HepG2 (cell line): Measurements from ENCODE around the gene MYOF. TPM values are rescaled to one million over a fixed set of nuclear protein-coding genes. Genes with fewer than 3 reads are reported as not detected.

Experiments
- ATAC-seq: fragments of 200-7000 bp; cut with Tn5 transposase; 3 replicates; pipeline ENCODE4 v1.9.1; 2020; ENCODE audit warnings: mild to moderate bottlenecking, moderate library complexity
- BruUV-seq: library from RNA; stranded (reverse); fragments of 400-500 nt; replicated peaks from 2 replicates; lab custom pipeline; 2021; lab: Mats Ljungman, UMichigan
- CTCF ChIA-PET: fragments of 300-600 bp; formaldehyde crosslinking; extraction: SDS; loops from one replicate; lab custom pipeline; 2021; ENCODE audit warnings: low total read pairs, inconsistent platforms, low intra/inter-chr PET ratio; lab: Yijun Ruan, JAX
- POLR2A ChIA-PET: fragments of 350-600 bp; sonication (Branson Sonifier 250); formaldehyde crosslinking; loops from one replicate; lab custom pipeline; 2020; ENCODE audit warnings: antibody characterized with exemption, inconsistent platforms; lab: Yijun Ruan, JAX
- DNase-seq: peaks from one replicate; pipeline ENCODE4 v3.0.0-alpha.2; 2015; ENCODE audit warnings: low spot score
- FAIRE-seq: peaks from 3 replicates; lab custom pipeline; 2011; peaks lifted over from hg19 to GRCh38; lab: Jason Lieb, UNC
- H2AFZ ChIP-seq: one replicate; pipeline ENCODE4 v1.6.1; 2011; ENCODE audit warnings: low read length, inconsistent platforms
- H3K27ac ChIP-seq: fragments of 300-600 bp; 3 replicates; pipeline ENCODE4 v1.8.0; 2011; ENCODE audit warnings: mixed run types, mild to moderate bottlenecking, mixed read lengths, low read length, inconsistent platforms; ENCODE audit not compliant: insufficient read depth; ENCODE audit errors: extremely low read length
- H3K27me3 ChIP-seq, 2 experiments: fragments of 200-600 bp in 1 of 2; 2 replicates in 1 of 2; 3 replicates in 1 of 2; pipeline versions ENCODE4 v1.6.0 to v1.8.0; 2011; ENCODE audit warnings: low read length in 2 of 2, mild to moderate bottlenecking in 2 of 2, moderate library complexity in 2 of 2, inconsistent platforms in 1 of 2; ENCODE audit not compliant: insufficient read depth in 2 of 2, control insufficient read depth in 1 of 2
- H3K36me3 ChIP-seq, 2 experiments: fragments of 200-600 bp in 1 of 2; replicated peaks in 1 of 2; 2 replicates in 1 of 2; 3 replicates in 1 of 2; pipeline versions ENCODE4 v1.5.1 to v1.8.0; 2011; ENCODE audit warnings: low read length in 2 of 2, inconsistent platforms in 1 of 2; ENCODE audit not compliant: insufficient read depth in 2 of 2, control insufficient read depth in 1 of 2
- H3K4me1 ChIP-seq: 2 replicates; pipeline ENCODE4 v1.5.1; 2012; ENCODE audit warnings: low read length, inconsistent platforms; ENCODE audit not compliant: insufficient read depth
- H3K4me2 ChIP-seq: 2 replicates; pipeline ENCODE4 v1.6.0; 2011; ENCODE audit warnings: low read depth, low read length, inconsistent platforms
- H3K4me3 ChIP-seq, 3 experiments: fragments of 200-600 bp in 1 of 3; sonication (generic), shearing (Covaris generic) in 1 of 3; replicated peaks in 1 of 3; 2 replicates each; pipeline ENCODE4 v1.5.1; 2011 to 2016; ENCODE audit warnings: low read length in 3 of 3, inconsistent platforms in 2 of 3, low read depth in 2 of 3, mild to moderate bottlenecking in 2 of 3, control low read depth in 1 of 3, mixed read lengths in 1 of 3; ENCODE audit not compliant: insufficient read depth in 1 of 3
- H3K79me2 ChIP-seq: one replicate; pipeline ENCODE4 v1.6.1; 2011; ENCODE audit warnings: low read length, inconsistent platforms; ENCODE audit not compliant: insufficient read depth
- H3K9ac ChIP-seq: 2 replicates; pipeline ENCODE4 v1.6.0; 2011; ENCODE audit warnings: mild to moderate bottlenecking, low read depth, low read length, inconsistent platforms; ENCODE audit not compliant: insufficient read depth
- H3K9me3 ChIP-seq: 2 replicates; pipeline ENCODE4 v1.5.1; 2012; ENCODE audit warnings: mild to moderate bottlenecking, low read length
- H4K20me1 ChIP-seq: 2 replicates; pipeline ENCODE4 v1.6.0; 2011; ENCODE audit warnings: inconsistent platforms, mild to moderate bottlenecking, low read length, moderate library complexity; ENCODE audit not compliant: insufficient read depth
- ASH2L ChIP-seq: fragments of 300-600, 200-600 bp; sonication (generic); IDR thresholded peaks from 2 replicates; pipeline ENCODE4 v1.7.0; 2017; ENCODE audit warnings: low read depth, mild to moderate bottlenecking, moderate library complexity, mixed read lengths, low read length; ENCODE audit not compliant: insufficient read length
- CBX5 ChIP-seq: sonication (generic); formaldehyde crosslinking; IDR thresholded peaks from 2 replicates; pipeline ENCODE4 v1.4.0; 2020; ENCODE audit warnings: missing genetic modification reagents, borderline replicate concordance
- CEBPG ChIP-seq: IDR thresholded peaks from 2 replicates; pipeline ENCODE4 v1.6.1; 2016
- HOXA3 ChIP-seq: sonication (generic); formaldehyde crosslinking; IDR thresholded peaks from 2 replicates; pipeline ENCODE4 v1.5.0; 2020; ENCODE audit warnings: missing genetic modification reagents
- JUNB ChIP-seq: sonication (generic); formaldehyde crosslinking; IDR thresholded peaks from 2 replicates; pipeline ENCODE4 v1.8.0; 2022; ENCODE audit warnings: missing genetic modification reagents, mild to moderate bottlenecking, borderline replicate concordance
- MAZ ChIP-seq, 2 experiments: sonication (generic) in 1 of 2; formaldehyde crosslinking in 1 of 2; IDR thresholded peaks; 2 replicates each; pipeline versions ENCODE4 v1.5.0 to v1.6.1; 2012 to 2020; ENCODE audit warnings: low read depth in 2 of 2, mild to moderate bottlenecking in 2 of 2, borderline replicate concordance in 1 of 2, improper control_type of control experiment in 1 of 2, low read length in 1 of 2, missing genetic modification reagents in 1 of 2, moderate library complexity in 1 of 2
- MLLT10 ChIP-seq: sonication (generic); formaldehyde crosslinking; IDR thresholded peaks from 2 replicates; pipeline ENCODE4 v1.4.0; 2020; ENCODE audit warnings: missing genetic modification reagents
- MTA1 ChIP-seq: sonication (generic); formaldehyde crosslinking; IDR thresholded peaks from 2 replicates; pipeline ENCODE4 v1.4.0; 2020; ENCODE audit warnings: missing genetic modification reagents, mild to moderate bottlenecking, borderline replicate concordance
- MXD4 ChIP-seq: IDR thresholded peaks from 2 replicates; pipeline ENCODE4 v1.6.1; 2016; ENCODE audit warnings: mild to moderate bottlenecking, missing biosample characterization, missing genetic modification reagents
- ZBED4 ChIP-seq: sonication (generic); formaldehyde crosslinking; IDR thresholded peaks from 2 replicates; pipeline ENCODE4 v1.4.0; 2020; ENCODE audit warnings: missing genetic modification reagents, borderline replicate concordance
- ZMYM2 ChIP-seq: sonication (generic); formaldehyde crosslinking; IDR thresholded peaks from 2 replicates; pipeline ENCODE4 v1.8.0; 2022; ENCODE audit warnings: mild to moderate bottlenecking, missing genetic modification reagents
- ZNF121 ChIP-seq: sonication (generic); formaldehyde crosslinking; IDR thresholded peaks from 2 replicates; pipeline ENCODE4 v1.5.0; 2020; ENCODE audit warnings: mild to moderate bottlenecking, missing genetic modification reagents
- ZNF260 ChIP-seq: sonication (generic); formaldehyde crosslinking; IDR thresholded peaks from 2 replicates; pipeline ENCODE4 v1.4.0; 2020; ENCODE audit warnings: missing genetic modification reagents, low read depth, mild to moderate bottlenecking, borderline replicate concordance
- ZSCAN29 ChIP-seq: sonication (generic); formaldehyde crosslinking; conservative IDR thresholded peaks from 2 replicates; pipeline ENCODE4 v1.4.0; 2020; ENCODE audit warnings: mild to moderate bottlenecking, missing genetic modification reagents
- ZSCAN30 ChIP-seq: sonication (generic); formaldehyde crosslinking; IDR thresholded peaks from 2 replicates; pipeline ENCODE4 v1.5.0; 2020; ENCODE audit warnings: mild to moderate bottlenecking, missing genetic modification reagents
- WGBS: methylation state at CpG from one replicate; pipeline ENCODE4 v1.1.6; 2017; ENCODE audit warnings: low lambda C conversion rate; 5-methylcytosine and 5-hydroxymethylcytosine counted together
- in situ Hi-C: cut with HindIII; loops from 2 replicates; pipeline ENCODE4 v1.10.0; 2017; ENCODE audit warnings: low pct_unique_long_range_greater_than_20kb; ENCODE audit not compliant: extremely low pct_ligation_motif_present
- intact Hi-C: fragments of 100-400 bp; cut with micrococcal nuclease; formaldehyde crosslinking; loops from one replicate; pipeline ENCODE4 v1.10.0; 2022; ENCODE audit not compliant: unreplicated experiment
- polyA plus RNA-seq, 8 experiments: library from polyadenylated mRNA; depleted of rRNA in 3 of 8; stranded (reverse) in 7 of 8; unstranded in 1 of 8; fragments of >200 nt; fragmentation: Illumina TruSeq in 4 of 8; extraction: Trizol in 4 of 8; gene quantifications; 2 replicates each; pipeline versions ENCODE4 v1.2.1 to v1.2.3, GENCODE V29; 2011 to 2016; ENCODE audit warnings: low read depth in 4 of 8, missing spikeins in 1 of 8, mixed read lengths in 1 of 8; ENCODE audit not compliant: insufficient read depth in 1 of 8
- total RNA-seq, 5 experiments: library from RNA; depleted of rRNA; stranded (reverse); fragments of >200 nt; fragmentation: Illumina TruSeq; extraction: Trizol; gene quantifications; 2 replicates each; pipeline ENCODE4 v1.2.3, GENCODE V29; 2016; ENCODE audit warnings: low read depth in 1 of 5

MYOF gene
- total and polyA plus RNA-seq, 2 of the 13 experiments (the other 11 are each of a cell fraction or from before 2014, with no cell fraction given) = 0.18 to 0.42 TPM

DNA sequence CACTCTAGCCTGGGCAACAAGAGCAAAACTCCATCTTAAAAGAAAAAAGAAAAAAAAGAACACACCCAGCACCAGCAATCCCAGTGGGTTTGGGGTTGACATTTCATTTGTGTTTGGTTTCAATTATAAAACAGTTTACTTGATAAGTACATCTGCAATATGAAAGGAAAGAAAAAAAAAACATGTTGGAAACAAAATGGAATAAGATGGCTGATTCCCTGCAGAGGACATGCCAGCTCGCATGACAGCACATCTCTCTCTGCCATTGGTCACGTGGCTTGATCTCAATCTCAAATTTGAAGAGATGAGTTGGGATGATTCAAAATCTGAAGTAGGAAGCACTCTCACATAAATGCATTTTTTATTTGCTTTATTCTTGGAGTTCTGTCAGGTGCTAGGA lies 28.0 kb downstream of the MYOF start (continued):
- TF ChIP-seq HOXA3 (CRISPR knock-in tag) = no peak
- no peak for TF ChIP-seq MLLT10
- TF ChIP-seq ZSCAN30 (CRISPR knock-in tag) = no peak
- no peak for TF ChIP-seq JUNB (CRISPR knock-in tag)
- TF ChIP-seq CEBPG (CRISPR knock-in tag) = no peak
- TF ChIP-seq ZBED4 = no peak

DNA sequence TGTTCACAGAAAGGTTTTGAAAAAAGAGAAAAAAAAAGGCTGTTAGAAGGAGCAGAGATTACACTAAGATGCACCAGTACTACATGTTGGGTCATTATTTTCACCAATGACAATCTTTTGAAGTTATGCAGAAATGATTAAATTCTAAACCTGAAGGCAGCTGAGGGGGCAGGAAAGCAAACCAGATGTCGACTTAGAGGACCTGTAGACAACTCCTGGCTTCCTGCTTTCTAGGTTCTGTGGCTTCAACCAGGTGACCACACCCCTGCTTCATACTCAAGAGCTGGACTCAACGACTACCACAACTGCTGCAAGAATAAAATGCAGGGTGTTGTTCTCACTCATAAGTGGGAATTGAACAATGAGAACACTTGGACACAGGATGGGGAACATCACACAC lies 30.0 kb downstream of the MYOF start:
- H2AFZ ChIP-seq = no peak overlapping the region
- no peak overlapping the region for H3K27ac ChIP-seq
- H3K9ac ChIP-seq = no peak overlapping the region
- no peak overlapping the region for H3K4me2 ChIP-seq
- no TSS peak for BruUV-seq
- in situ Hi-C loops (no loop called here), intact Hi-C loops (no loop called here)
- DNase-seq (no peak), FAIRE-seq (no peak), ATAC-seq (no peak)
- no peaks in the 10 kb centered on the region for H3K4me1 ChIP-seq
- CTCF ChIA-PET = no interaction called here
- TF ChIP-seq MXD4 (CRISPR knock-in tag) = no peak
- no peak for TF ChIP-seq ASH2L
- no peak for TF ChIP-seq ZNF121 (CRISPR knock-in tag)
- no peak for TF ChIP-seq MTA1 (CRISPR knock-in tag)
- no peak for TF ChIP-seq ZSCAN29 (CRISPR knock-in tag)
- no peak for TF ChIP-seq MAZ (IDR thresholded peaks at IDR 0.05; ENCODE audit: borderline replicate concordance, low read depth, low read length)
- no peak for TF ChIP-seq MAZ (CRISPR knock-in tag; IDR thresholded peaks at IDR 0.05; ENCODE audit: low read depth)
- no peak for TF ChIP-seq ZMYM2 (CRISPR knock-in tag)
- no peak for TF ChIP-seq CBX5 (CRISPR knock-in tag)
- no peak for TF ChIP-seq ZNF260 (CRISPR knock-in tag)
- 4% methylated on average over 2 of the region's 2 CpGs for WGBS
- H3K27me3 ChIP-seq = no peaks in the 10 kb centered on the region
- H3K79me2 ChIP-seq = no peaks in the 10 kb centered on the region
- no peaks in the 10 kb centered on the region for H3K36me3 ChIP-seq
- H4K20me1 ChIP-seq = no peaks in the 10 kb centered on the region
- POLR2A ChIA-PET = no interaction called here
- no peaks in the 10 kb centered on the region for H3K9me3 ChIP-seq
- H3K4me3 ChIP-seq = no peak overlapping the region
